ENCODE data around the gene RNF2.

The RNF2 gene

DNA sequence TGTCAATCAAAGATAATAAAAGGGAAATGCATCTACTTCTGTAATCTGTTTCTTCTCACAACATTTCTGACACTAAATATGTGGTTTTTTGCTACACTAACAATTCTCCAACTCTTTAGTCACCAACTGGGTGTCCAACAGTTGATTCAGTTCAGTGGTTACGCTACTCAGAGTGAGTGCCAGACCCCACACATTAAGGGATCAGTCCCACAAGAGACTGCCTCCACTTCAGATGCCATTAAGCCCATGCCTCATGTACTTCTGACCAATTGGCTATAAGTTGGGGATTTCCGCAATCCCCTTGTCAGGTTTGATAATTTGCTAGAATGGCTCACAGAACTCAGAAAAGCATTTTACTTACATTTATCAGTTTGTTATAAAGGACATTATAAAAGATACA lies 28.4 kb downstream of the RNF2 start:
- Histone ChIP-seq H3K27me3 (ENCODE audit: insufficient read depth, poor library complexity, severe bottlenecking) (no peaks in the 10 kb centered on the region), H3K27ac (replicated peaks) (no peak overlapping the region), H3K4me3 (replicated peaks; ENCODE audit: insufficient read depth, low read length) (no peak overlapping the region)
- TF ChIP-seq, protein P1, sequence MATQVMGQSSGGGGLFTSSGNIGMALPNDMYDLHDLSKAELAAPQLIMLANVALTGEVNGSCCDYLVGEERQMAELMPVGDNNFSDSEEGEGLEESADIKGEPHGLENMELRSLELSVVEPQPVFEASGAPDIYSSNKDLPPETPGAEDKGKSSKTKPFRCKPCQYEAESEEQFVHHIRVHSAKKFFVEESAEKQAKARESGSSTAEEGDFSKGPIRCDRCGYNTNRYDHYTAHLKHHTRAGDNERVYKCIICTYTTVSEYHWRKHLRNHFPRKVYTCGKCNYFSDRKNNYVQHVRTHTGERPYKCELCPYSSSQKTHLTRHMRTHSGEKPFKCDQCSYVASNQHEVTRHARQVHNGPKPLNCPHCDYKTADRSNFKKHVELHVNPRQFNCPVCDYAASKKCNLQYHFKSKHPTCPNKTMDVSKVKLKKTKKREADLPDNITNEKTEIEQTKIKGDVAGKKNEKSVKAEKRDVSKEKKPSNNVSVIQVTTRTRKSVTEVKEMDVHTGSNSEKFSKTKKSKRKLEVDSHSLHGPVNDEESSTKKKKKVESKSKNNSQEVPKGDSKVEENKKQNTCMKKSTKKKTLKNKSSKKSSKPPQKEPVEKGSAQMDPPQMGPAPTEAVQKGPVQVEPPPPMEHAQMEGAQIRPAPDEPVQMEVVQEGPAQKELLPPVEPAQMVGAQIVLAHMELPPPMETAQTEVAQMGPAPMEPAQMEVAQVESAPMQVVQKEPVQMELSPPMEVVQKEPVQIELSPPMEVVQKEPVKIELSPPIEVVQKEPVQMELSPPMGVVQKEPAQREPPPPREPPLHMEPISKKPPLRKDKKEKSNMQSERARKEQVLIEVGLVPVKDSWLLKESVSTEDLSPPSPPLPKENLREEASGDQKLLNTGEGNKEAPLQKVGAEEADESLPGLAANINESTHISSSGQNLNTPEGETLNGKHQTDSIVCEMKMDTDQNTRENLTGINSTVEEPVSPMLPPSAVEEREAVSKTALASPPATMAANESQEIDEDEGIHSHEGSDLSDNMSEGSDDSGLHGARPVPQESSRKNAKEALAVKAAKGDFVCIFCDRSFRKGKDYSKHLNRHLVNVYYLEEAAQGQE (IDR thresholded peaks at IDR 0.05; ENCODE audit: insufficient replicate concordance, low read depth): no peak
- TF ChIP-seq, protein P2, sequence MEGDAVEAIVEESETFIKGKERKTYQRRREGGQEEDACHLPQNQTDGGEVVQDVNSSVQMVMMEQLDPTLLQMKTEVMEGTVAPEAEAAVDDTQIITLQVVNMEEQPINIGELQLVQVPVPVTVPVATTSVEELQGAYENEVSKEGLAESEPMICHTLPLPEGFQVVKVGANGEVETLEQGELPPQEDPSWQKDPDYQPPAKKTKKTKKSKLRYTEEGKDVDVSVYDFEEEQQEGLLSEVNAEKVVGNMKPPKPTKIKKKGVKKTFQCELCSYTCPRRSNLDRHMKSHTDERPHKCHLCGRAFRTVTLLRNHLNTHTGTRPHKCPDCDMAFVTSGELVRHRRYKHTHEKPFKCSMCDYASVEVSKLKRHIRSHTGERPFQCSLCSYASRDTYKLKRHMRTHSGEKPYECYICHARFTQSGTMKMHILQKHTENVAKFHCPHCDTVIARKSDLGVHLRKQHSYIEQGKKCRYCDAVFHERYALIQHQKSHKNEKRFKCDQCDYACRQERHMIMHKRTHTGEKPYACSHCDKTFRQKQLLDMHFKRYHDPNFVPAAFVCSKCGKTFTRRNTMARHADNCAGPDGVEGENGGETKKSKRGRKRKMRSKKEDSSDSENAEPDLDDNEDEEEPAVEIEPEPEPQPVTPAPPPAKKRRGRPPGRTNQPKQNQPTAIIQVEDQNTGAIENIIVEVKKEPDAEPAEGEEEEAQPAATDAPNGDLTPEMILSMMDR (IDR thresholded peaks at IDR 0.05; ENCODE audit: insufficient read depth, low read length): no peak
- TF ChIP-seq POLR2AphosphoS5 (IDR thresholded peaks at IDR 0.05; ENCODE audit: low read depth) (no peak), SPI1 (IDR thresholded peaks at IDR 0.05; ENCODE audit: borderline replicate concordance, low read depth) (no peak), GABPA (IDR thresholded peaks at IDR 0.05; ENCODE audit: low read depth) (no peak)
- no peak for DNase-seq (ENCODE audit: low read depth in 1 of 2, low spot score in 1 of 2)

DNA sequence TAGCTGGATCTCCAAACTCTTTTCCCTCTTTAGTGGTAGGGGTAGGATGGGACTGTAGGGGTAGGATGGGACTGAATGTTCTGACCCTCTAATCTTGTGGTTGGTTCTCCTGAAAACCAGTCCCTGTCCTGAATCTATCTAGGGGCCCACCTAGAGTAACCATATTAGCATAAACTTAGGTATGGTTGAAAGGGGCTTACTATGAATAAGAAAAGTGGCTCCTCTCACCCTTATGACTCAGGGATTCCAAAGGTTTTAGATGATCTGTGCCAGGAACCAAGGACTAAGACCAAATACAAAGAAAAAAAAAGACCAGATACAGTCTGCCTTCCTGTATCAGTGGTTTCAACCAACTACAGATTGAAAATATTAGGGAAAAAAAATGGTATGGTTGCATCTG lies 28.9 kb downstream of the RNF2 start:
- H3K4me3 ChIP-seq (replicated peaks; ENCODE audit: insufficient read depth, low read length): no peak overlapping the region
- H3K27me3 ChIP-seq (ENCODE audit: insufficient read depth, poor library complexity, severe bottlenecking): no peaks in the 10 kb centered on the region
- H3K27ac ChIP-seq (replicated peaks): no peak overlapping the region
- no peak for DNase-seq (ENCODE audit: low read depth in 1 of 2, low spot score in 1 of 2)
- no peak for TF ChIP-seq GABPA (IDR thresholded peaks at IDR 0.05; ENCODE audit: low read depth)
- TF ChIP-seq, protein P2 (IDR thresholded peaks at IDR 0.05; ENCODE audit: insufficient read depth, low read length): no peak
- TF ChIP-seq, protein P1 (IDR thresholded peaks at IDR 0.05; ENCODE audit: insufficient replicate concordance, low read depth): no peak
- no peak for TF ChIP-seq SPI1 (IDR thresholded peaks at IDR 0.05; ENCODE audit: borderline replicate concordance, low read depth)
- TF ChIP-seq POLR2AphosphoS5 (IDR thresholded peaks at IDR 0.05; ENCODE audit: low read depth): no peak

DNA sequence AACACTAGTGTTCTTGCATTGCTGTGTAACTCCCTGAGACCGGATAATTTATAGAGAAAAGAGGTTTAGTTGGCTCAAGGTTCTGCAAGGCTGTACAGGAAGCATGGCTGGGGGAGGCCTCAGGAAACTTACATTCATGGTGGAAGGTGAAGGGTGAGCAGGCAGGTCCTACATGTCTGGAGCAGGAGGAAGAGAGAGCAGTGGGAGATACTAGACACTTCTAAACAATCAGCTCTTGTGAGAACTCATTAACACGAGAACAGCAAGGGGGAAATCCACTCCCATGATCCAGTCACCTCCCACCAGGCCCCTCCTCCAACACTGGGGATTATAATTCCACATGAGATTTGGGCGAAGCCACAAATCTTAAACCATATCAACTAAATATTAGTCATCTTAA lies 30.1 kb downstream of the RNF2 start:
- Histone ChIP-seq H3K27me3 (ENCODE audit: insufficient read depth, poor library complexity, severe bottlenecking) (no peaks in the 10 kb centered on the region), H3K4me3 (replicated peaks; ENCODE audit: insufficient read depth, low read length) (no peak overlapping the region), H3K27ac (replicated peaks) (no peak overlapping the region)
- no peak for DNase-seq (ENCODE audit: low read depth in 1 of 2, low spot score in 1 of 2)
- TF ChIP-seq GABPA (IDR thresholded peaks at IDR 0.05; ENCODE audit: low read depth): no peak
- TF ChIP-seq, protein P2 (IDR thresholded peaks at IDR 0.05; ENCODE audit: insufficient read depth, low read length): no peak
- TF ChIP-seq, protein P1 (IDR thresholded peaks at IDR 0.05; ENCODE audit: insufficient replicate concordance, low read depth): no peak
- TF ChIP-seq SPI1 (IDR thresholded peaks at IDR 0.05; ENCODE audit: borderline replicate concordance, low read depth): no peak
- TF ChIP-seq POLR2AphosphoS5 (IDR thresholded peaks at IDR 0.05; ENCODE audit: low read depth): no peak
